K562 (cell line): ENCODE data around the gene ARID5B.

Experiments used
- BRCA1 ChIP-seq, 2 experiments: fragments of 450-650 bp in 1 of 2; sonication (generic) in 1 of 2; formaldehyde crosslinking in 1 of 2; IDR thresholded peaks; 2 replicates each; pipeline versions ENCODE4 v1.5.0 to v1.6.1; 2017 to 2020; ENCODE audit warnings: mild to moderate bottlenecking in 1 of 2, missing genetic modification reagents in 1 of 2
- EP300 ChIP-seq: IDR thresholded peaks from 2 replicates; pipeline ENCODE4 v1.6.1; 2012; ENCODE audit warnings: low read length, improper control_type of control experiment
- MAFF ChIP-seq: IDR thresholded peaks from 2 replicates; pipeline ENCODE4 v1.6.1; 2012; ENCODE audit warnings: low read length, improper control_type of control experiment
- ZBTB34 ChIP-seq: fragments of 250-450 bp; sonication (Bioruptor Pico); IDR thresholded peaks from 2 replicates; pipeline ENCODE4 v1.8.0; 2021; ENCODE audit warnings: mild to moderate bottlenecking, moderate library complexity
- TF ChIP-seq, protein P1 (sequence below), 2 experiments: fragments of 450-650 bp; formaldehyde crosslinking in 1 of 2; IDR thresholded peaks; 2 replicates each; pipeline versions ENCODE4 v1.4.0 to v1.6.1; 2014 to 2020; ENCODE audit warnings: mild to moderate bottlenecking in 2 of 2, borderline replicate concordance in 1 of 2, low read depth in 1 of 2
- TF ChIP-seq, protein P2 (sequence below), 3 experiments: IDR thresholded peaks in 2 of 3; conservative IDR thresholded peaks in 1 of 3; 2 replicates each; pipeline ENCODE4 v1.5.1; 2011 to 2012; ENCODE audit warnings: low read length in 3 of 3, mild to moderate bottlenecking in 3 of 3, control low read depth in 2 of 3, improper control_type of control experiment in 1 of 3, inconsistent platforms in 1 of 3, low read depth in 1 of 3, mixed read lengths in 1 of 3, moderate library complexity in 1 of 3; ENCODE audit not compliant: insufficient read depth in 2 of 3

DNA sequence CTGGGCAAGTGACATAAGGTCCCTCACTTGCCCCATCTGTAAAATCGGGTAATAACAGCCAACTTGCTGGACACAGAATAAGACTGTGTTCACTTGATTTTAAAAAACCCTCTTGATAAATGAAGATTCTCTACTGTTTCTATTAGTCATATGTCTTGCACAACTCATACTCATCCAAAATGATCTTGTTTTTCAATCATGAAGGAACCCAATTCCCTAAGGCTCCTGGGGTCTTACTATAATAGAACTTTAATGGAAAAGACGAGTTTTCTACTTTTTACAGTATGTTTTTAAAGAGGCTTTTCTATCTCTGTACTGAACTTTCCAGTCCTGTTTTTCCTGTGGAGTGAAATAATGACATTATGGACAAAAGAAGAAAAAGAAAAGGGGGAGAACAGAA, 103.8 kb downstream of the ARID5B start:
- no peak for TF ChIP-seq EP300
- TF ChIP-seq, protein P1, sequence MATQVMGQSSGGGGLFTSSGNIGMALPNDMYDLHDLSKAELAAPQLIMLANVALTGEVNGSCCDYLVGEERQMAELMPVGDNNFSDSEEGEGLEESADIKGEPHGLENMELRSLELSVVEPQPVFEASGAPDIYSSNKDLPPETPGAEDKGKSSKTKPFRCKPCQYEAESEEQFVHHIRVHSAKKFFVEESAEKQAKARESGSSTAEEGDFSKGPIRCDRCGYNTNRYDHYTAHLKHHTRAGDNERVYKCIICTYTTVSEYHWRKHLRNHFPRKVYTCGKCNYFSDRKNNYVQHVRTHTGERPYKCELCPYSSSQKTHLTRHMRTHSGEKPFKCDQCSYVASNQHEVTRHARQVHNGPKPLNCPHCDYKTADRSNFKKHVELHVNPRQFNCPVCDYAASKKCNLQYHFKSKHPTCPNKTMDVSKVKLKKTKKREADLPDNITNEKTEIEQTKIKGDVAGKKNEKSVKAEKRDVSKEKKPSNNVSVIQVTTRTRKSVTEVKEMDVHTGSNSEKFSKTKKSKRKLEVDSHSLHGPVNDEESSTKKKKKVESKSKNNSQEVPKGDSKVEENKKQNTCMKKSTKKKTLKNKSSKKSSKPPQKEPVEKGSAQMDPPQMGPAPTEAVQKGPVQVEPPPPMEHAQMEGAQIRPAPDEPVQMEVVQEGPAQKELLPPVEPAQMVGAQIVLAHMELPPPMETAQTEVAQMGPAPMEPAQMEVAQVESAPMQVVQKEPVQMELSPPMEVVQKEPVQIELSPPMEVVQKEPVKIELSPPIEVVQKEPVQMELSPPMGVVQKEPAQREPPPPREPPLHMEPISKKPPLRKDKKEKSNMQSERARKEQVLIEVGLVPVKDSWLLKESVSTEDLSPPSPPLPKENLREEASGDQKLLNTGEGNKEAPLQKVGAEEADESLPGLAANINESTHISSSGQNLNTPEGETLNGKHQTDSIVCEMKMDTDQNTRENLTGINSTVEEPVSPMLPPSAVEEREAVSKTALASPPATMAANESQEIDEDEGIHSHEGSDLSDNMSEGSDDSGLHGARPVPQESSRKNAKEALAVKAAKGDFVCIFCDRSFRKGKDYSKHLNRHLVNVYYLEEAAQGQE (IDR thresholded peaks at IDR 0.05; ENCODE audit: borderline replicate concordance): no peak
- TF ChIP-seq, protein P1 (CRISPR knock-in tag; IDR thresholded peaks at IDR 0.05; ENCODE audit: low read depth): no peak
- no peak for TF ChIP-seq BRCA1 (IDR thresholded peaks at IDR 0.05)
- no peak for TF ChIP-seq BRCA1 (CRISPR knock-in tag; IDR thresholded peaks at IDR 0.05)
- no peak for TF ChIP-seq MAFF
- TF ChIP-seq, protein P2, sequence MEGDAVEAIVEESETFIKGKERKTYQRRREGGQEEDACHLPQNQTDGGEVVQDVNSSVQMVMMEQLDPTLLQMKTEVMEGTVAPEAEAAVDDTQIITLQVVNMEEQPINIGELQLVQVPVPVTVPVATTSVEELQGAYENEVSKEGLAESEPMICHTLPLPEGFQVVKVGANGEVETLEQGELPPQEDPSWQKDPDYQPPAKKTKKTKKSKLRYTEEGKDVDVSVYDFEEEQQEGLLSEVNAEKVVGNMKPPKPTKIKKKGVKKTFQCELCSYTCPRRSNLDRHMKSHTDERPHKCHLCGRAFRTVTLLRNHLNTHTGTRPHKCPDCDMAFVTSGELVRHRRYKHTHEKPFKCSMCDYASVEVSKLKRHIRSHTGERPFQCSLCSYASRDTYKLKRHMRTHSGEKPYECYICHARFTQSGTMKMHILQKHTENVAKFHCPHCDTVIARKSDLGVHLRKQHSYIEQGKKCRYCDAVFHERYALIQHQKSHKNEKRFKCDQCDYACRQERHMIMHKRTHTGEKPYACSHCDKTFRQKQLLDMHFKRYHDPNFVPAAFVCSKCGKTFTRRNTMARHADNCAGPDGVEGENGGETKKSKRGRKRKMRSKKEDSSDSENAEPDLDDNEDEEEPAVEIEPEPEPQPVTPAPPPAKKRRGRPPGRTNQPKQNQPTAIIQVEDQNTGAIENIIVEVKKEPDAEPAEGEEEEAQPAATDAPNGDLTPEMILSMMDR (IDR thresholded peaks at IDR 0.05 in 2 of 3, conservative IDR thresholded peaks at IDR 0.05 in 1 of 3; ENCODE audit: insufficient read depth in 2 of 3, low read depth in 1 of 3, low read length in 3 of 3): no peak
- TF ChIP-seq ZBTB34 (CRISPR knock-in tag): no peak
